ENCODE data around the gene ST6GALNAC4. TPM values are rescaled to one million over a fixed set of nuclear protein-coding genes. Genes with fewer than 3 reads are reported as not detected.

Gene ST6GALNAC4
- total and polyA plus RNA-seq, 9 of the 15 experiments (the other 6 are each of a cell fraction or from before 2014, with no cell fraction given): 2.6 to 43.1 (median 15.4) TPM

GRCh38 chr9:127865645-127866464, 51.0 kb downstream of the ST6GALNAC4 start (continued):
- TF ChIP-seq TSHZ1 (CRISPR knock-in tag; IDR thresholded peaks at IDR 0.05) (no peak), DDX20 (tag; IDR thresholded peaks at IDR 0.05; ENCODE audit: low read depth) (no peak), ZNF695 (CRISPR knock-in tag; IDR thresholded peaks at IDR 0.05) (no peak), ZKSCAN3 (CRISPR knock-in tag; IDR thresholded peaks at IDR 0.05) (no peak), ZEB2 (IDR thresholded peaks at IDR 0.05) (no peak), TCF15 (CRISPR knock-in tag; IDR thresholded peaks at IDR 0.05) (no peak), ZNF75A (CRISPR knock-in tag; IDR thresholded peaks at IDR 0.05) (no peak), ZNF184 (CRISPR knock-in tag; IDR thresholded peaks at IDR 0.05) (no peak), ZNF3 (CRISPR knock-in tag; IDR thresholded peaks at IDR 0.05) (no peak), ZFPM2 (CRISPR knock-in tag; IDR thresholded peaks at IDR 0.05) (no peak), ZNF740 (CRISPR knock-in tag; IDR thresholded peaks at IDR 0.05) (peak; percentile 82), ZNF740 (tag; IDR thresholded peaks at IDR 0.05) (peak in 1 of 2 experiments; percentile 81; a peak in 2 of 4 replicates), ILK (tag; IDR thresholded peaks at IDR 0.05; ENCODE audit: borderline replicate concordance, low read depth) (no peak), DPF2 (IDR thresholded peaks at IDR 0.05) (peak; percentile 57; the same call in 1 of the 2 replicates), MCM7 (IDR thresholded peaks at IDR 0.05) (0 out of 4 replicates have a peak, but pooled peaks of 1 of the 2 experiments have one; percentile 62), FIP1L1 (IDR thresholded peaks at IDR 0.05; ENCODE audit: low read depth, low read length, poor library complexity, severe bottlenecking) (no peak), HIVEP1 (CRISPR knock-in tag; IDR thresholded peaks at IDR 0.05) (no peak), MNT (conservative IDR thresholded peaks at IDR 0.05) (no peak), MLX (CRISPR knock-in tag; conservative IDR thresholded peaks at IDR 0.05) (no peak), RNF2 (IDR thresholded peaks at IDR 0.05) (no peak), EZH2 (IDR thresholded peaks at IDR 0.05; ENCODE audit: borderline replicate concordance, low read depth, low read length) (no peak)
